Posterior cingulate gyrus (tissue), 11 donors: ENCODE data around the gene STK32B.
"Not testable (repeated sequence)": the region's sequence is repeated elsewhere in the genome, so short reads cannot be mapped to it uniquely, and the experiment has no call there.

ENCODE experiments used
- DNase-seq, 10 donors: peaks; one replicate each; pipeline versions ENCODE4 v3.0.0 to v3.0.0-alpha.2; 2020 to 2021; ENCODE audit warnings: mixed read lengths in 3 of 10
- intact Hi-C: fragments of 100-400 bp; cut with DNase I; formaldehyde crosslinking; loops from one replicate; pipeline ENCODE4 v1.15.1; 2023

STK32B gene

GRCh38 chr4:5232549-5232948 is 181.3 kb downstream of the STK32B start:
- DNase-seq: no peak
- intact Hi-C loops: no loop called here

DNA sequence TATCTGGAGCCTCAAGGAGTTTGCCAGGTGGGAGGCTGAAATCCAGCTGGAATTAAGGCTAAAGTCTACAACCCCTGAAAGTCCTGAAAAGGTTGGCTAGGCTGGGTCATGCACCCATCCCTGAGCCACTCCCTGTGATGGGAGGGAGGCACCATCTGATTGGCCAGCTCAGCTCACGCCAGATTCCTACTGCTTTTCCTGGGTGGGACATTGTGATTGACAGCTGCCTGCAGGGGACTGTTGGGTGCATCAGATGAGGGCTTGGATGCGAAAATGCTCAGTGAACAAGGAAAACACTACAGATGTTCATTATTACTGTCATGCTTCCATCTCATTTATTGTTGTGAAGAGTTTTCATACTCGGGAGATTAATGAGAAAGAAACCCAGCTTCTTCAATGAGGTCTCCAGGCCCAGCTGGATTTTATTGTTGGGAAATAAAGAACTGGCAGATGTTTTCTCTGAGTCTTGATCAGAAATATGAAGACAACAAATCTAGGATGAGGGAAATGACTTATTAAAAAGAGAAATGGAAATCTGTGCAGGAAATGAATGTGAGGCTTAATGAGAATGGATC is 185.9 kb downstream of the STK32B start:
- intact Hi-C loops: no loop called here
- DNase-seq: no peak

DNA sequence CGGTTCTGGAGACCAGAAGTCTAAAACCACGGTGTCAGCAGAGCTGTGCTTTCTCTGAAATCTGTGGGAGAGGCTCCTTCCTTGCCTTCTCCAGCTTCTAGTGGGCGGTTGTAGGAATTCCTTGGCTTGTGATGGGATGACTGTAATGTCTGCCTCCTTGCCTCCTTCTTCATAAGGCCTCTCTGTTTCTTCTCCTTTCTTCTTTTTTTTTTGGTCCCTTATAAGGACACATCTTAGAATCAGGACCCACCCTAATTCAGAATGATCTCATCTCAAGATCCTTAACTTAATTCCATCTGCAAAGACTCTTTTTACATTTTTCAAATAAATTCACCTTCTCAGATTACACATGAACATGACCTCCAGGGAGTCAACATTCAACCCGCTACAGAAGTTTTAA is 186.9 kb downstream of the STK32B start:
- no peak for DNase-seq
- intact Hi-C loops: no loop called here

- intact Hi-C loops, DNase-seq: not testable (repeated sequence)
These were observed 195.8 kb downstream of the STK32B start for GRCh38 chr4:5247061-5247460.

DNA sequence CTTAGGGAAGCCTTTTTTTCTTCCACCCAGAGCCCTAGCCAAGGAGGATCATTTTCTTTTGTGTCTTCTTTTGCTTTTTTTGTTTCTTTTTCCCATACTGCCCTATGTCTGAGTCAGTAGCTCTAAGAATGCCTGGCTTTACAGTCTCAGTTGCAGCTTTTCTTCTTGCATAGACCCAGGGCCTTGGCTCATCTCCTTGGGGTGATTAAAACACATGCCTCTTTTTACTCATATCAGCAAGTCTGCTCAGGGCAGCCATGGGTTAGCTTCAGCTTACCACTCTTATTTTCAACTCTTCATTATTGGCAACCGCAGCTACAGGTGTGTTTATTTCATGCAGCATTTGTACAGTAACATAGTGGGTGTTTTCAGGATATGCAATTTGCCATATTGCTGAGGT is 196.5 kb downstream of the STK32B start:
- intact Hi-C loops: no loop called here
- no peak for DNase-seq

- intact Hi-C loops: no loop called here
- no peak for DNase-seq
These were observed 198.4 kb downstream of the STK32B start for GRCh38 chr4:5249727-5250126.

GRCh38 chr4:5250536-5250935 is 199.3 kb downstream of the STK32B start:
- DNase-seq, intact Hi-C loops: not testable (repeated sequence)

GRCh38 chr4:5256421-5256820 is 205.1 kb downstream of the STK32B start:
- no peak for DNase-seq
- intact Hi-C loops: no loop called here

DNA sequence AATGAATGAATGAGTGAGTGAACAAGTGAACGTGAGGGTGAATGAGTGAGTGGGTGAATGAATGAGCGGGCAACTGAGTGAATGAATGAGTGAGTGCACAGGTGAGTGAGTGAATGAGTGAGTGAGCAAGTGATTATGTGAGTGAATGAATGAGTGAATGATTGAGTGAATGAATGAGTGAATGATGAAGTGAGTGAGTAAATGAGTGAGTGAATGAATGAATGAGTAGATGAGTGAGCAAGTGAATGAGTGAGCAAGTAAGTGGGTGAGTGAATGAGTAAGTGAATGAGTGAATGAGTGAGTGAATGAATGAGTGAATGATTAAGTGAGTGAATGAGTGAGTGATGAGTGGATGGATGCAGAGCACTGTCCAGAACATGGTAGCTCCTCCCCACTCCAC is 205.8 kb downstream of the STK32B start:
- no peak for DNase-seq
- intact Hi-C loops: no loop called here

- DNase-seq: no peak
- intact Hi-C loops: no loop called here
These were observed 208.2 kb downstream of the STK32B start for GRCh38 chr4:5259471-5259870.

GRCh38 chr4:5260121-5260520 is 208.8 kb downstream of the STK32B start:
- DNase-seq: no peak
- intact Hi-C loops: no loop called here

DNA sequence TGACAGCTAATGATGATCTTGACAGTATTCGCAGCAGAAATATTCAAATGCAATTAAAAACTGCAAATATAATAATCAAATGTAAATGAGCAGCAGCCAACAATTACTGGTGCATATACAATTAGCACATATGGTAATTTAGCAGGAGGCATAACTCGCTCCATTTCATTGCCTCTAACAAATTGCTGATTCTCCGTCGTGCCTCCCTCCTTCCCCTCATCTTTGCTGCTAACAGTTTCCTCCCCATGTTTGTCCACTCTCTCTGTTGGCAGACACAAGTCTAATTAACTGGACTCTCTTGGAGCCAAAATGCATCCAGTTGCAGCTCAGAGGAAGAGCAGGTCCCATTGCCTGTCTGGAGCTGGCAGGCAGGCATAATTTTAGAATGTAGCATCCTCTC is 210.6 kb downstream of the STK32B start:
- intact Hi-C loops: no loop called here
- no peak for DNase-seq

GRCh38 chr4:5266991-5267390 is 215.7 kb downstream of the STK32B start:
- DNase-seq: no peak
- intact Hi-C loops: no loop called here

DNA sequence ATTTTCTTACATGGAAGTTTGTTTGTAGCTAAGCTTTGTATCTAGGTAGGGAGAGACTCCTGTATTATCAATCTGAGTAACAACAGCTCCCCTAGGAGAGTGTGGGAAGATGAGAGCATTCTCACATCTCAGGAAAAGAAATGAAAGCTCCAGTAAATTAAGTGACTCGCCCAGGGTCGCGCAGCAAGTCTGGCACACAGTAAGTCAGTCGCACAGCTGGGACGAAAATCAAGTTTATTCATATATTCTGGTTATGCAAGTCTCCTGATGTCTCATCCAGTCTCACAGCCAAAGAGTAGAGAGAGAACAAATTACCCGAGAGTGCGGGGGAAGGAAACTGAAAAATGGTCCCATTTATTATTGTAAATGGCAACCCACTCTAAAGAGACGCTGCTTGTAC is 216.1 kb downstream of the STK32B start:
- intact Hi-C loops: no loop called here
- no peak for DNase-seq

- no peak for DNase-seq
- intact Hi-C loops: no loop called here
These were observed 225.3 kb downstream of the STK32B start for GRCh38 chr4:5276475-5277075.

DNA sequence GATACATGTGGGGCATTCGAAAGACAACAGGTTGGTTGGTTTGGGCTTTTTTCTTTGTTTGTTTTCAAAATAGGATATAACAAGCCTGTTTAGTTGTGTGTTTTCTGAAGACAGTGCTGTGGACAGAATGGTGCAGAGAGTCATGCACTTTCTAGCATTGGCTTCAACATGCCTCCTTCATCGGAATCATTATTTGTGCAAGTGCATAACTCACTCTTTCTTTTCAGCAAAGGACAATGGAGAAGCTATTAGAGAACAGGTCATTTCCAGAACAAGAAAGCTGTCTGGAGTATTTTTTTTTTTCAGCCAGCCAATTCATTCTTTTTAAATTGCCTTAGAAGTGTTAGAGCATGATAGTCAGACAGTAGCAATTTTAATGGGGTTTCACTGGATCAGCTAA is 225.8 kb downstream of the STK32B start:
- intact Hi-C loops: no loop called here
- no peak for DNase-seq

DNA sequence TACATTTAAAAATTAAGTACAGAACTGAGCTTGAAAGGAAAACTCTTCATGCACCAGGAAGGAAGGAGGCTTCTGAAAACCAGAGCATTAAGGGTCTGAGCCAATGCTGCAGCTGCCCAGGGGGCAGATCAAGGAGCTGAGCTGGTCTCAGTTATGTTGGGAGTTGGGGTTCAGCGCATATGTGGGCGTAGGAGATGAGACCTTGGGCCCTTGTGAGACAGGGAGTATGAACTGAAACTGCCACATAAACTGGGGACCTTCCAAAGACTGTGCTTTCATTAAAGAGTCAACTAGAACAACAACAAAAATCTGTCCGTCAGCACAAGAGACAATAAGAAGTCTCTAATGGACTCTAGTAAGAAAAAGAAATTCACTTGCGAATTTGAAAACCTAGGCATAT is 226.9 kb downstream of the STK32B start:
- intact Hi-C loops: no loop called here
- DNase-seq: no peak

GRCh38 chr4:5280069-5280468 is 228.8 kb downstream of the STK32B start:
- intact Hi-C loops, DNase-seq: not testable (repeated sequence)

GRCh38 chr4:5280828-5281227 is 229.5 kb downstream of the STK32B start:
- intact Hi-C loops: no loop called here
- no peak for DNase-seq

GRCh38 chr4:5283837-5284236 is 232.6 kb downstream of the STK32B start:
- intact Hi-C loops: no loop called here
- DNase-seq: no peak

- no peak for DNase-seq
- intact Hi-C loops: no loop called here
These were observed 233.2 kb downstream of the STK32B start for GRCh38 chr4:5284517-5284916.

GRCh38 chr4:5292101-5292500 is 240.8 kb downstream of the STK32B start:
- no peak for DNase-seq
- intact Hi-C loops: no loop called here
